Fibroblast of pulmonary artery (primary cell): ENCODE measurements around the gene PTPN14.

Source experiments
- DNase-seq: peaks from one replicate; pipeline ENCODE4 v3.0.0-alpha.2; 2010; ENCODE audit warnings: low read depth
- H3K4me3 ChIP-seq: replicated peaks from 2 replicates; pipeline ENCODE4 v1.5.1; 2011; ENCODE audit warnings: low read depth, mild to moderate bottlenecking, control low read depth, low read length, moderate library complexity
- TF ChIP-seq, protein P1 (sequence below): IDR thresholded peaks from 2 replicates; pipeline ENCODE4 v1.5.1; 2011; ENCODE audit warnings: mild to moderate bottlenecking, control low read depth, low read length, inconsistent platforms; ENCODE audit errors: missing control alignments

The PTPN14 gene

DNA sequence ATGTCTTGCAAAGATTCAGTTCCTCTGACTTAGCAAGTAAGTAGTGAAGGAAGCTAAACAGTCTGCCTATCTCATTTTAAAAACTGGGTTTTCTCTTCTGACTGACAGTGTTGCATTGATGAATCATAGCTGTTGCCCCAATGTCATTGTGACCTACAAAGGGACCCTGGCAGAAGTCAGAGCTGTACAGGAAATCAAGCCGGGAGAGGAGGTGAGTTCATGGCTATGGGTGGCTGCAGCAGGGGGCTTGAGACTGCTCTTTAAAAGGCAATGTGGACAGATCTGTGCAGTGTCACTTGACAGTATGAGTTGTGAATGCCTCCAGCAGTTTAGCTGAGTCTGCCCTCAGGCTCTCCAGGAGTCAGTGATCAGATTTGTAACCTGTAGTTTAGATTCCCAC, 223.9 kb downstream of the PTPN14 start:
- H3K4me3 ChIP-seq, result no peak overlapping the region
- no peak for DNase-seq
- TF ChIP-seq, protein P1, sequence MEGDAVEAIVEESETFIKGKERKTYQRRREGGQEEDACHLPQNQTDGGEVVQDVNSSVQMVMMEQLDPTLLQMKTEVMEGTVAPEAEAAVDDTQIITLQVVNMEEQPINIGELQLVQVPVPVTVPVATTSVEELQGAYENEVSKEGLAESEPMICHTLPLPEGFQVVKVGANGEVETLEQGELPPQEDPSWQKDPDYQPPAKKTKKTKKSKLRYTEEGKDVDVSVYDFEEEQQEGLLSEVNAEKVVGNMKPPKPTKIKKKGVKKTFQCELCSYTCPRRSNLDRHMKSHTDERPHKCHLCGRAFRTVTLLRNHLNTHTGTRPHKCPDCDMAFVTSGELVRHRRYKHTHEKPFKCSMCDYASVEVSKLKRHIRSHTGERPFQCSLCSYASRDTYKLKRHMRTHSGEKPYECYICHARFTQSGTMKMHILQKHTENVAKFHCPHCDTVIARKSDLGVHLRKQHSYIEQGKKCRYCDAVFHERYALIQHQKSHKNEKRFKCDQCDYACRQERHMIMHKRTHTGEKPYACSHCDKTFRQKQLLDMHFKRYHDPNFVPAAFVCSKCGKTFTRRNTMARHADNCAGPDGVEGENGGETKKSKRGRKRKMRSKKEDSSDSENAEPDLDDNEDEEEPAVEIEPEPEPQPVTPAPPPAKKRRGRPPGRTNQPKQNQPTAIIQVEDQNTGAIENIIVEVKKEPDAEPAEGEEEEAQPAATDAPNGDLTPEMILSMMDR, result no peak

DNA sequence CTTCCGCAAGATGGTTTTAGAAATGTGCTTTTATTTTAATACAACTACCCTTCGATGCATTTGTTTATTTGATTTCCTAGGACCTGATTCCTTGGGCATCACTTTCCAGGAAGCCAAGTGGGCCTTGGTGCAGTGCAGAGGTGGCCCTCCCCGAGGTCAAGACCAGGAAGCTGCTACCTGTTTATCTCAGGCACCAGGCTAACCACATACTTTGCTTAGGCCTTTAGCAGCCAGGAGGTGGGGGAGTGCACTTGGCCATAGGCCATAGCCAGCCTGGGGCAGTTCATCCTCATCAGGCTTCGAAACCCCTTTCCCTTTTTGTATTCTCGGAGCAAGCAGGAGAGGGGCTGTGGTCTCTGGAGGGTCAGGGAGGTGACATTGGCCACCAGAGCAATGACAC, 225.0 kb downstream of the PTPN14 start:
- TF ChIP-seq, protein P1, result no peak
- H3K4me3 ChIP-seq, result no peak overlapping the region
- DNase-seq, result no peak

DNA sequence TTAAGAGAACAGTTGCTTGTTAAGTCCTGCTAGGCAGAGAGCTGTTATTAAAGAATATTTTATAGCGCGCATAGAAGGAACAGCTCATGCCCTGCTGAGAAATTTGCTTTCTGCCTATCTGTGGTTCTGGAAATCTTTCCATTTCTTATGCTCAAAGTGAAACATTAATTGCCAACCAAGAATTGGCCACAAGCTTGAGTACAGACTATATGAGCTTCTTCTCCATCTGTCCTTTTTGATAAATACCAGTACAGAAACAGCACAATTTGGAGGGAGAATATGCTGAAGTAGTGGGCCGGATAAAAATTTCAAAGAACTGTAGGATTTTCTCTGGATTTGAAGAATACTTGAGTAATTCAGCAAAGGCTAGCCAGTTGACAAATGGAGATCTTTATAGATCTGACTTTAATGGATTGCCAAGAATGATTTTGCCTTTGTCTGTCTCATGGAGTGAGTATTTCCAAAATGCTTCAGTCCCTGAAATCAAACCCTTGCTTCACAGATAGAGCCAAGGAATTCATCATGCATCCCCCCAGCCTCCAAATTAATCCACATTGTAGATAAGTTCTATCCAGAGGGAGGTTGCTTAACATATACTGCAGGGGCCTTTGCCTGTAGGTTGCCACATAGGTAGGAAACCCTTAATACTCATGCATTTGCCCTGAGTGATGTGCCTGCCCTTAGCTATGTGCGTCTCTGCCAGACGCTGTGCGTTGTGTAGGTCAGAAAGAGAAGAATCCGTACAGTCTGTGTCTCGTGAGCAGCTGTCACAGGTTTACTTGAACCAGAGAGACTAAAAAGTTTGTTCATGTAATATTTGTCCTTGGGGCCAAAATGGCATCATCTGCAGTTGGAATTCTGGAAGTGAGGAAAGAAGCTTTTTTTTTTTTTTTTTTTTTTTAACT, 226.3 kb downstream of the PTPN14 start:
- DNase-seq, result no peak
- no peak overlapping the region for H3K4me3 ChIP-seq
- TF ChIP-seq, protein P1, result no peak

DNA sequence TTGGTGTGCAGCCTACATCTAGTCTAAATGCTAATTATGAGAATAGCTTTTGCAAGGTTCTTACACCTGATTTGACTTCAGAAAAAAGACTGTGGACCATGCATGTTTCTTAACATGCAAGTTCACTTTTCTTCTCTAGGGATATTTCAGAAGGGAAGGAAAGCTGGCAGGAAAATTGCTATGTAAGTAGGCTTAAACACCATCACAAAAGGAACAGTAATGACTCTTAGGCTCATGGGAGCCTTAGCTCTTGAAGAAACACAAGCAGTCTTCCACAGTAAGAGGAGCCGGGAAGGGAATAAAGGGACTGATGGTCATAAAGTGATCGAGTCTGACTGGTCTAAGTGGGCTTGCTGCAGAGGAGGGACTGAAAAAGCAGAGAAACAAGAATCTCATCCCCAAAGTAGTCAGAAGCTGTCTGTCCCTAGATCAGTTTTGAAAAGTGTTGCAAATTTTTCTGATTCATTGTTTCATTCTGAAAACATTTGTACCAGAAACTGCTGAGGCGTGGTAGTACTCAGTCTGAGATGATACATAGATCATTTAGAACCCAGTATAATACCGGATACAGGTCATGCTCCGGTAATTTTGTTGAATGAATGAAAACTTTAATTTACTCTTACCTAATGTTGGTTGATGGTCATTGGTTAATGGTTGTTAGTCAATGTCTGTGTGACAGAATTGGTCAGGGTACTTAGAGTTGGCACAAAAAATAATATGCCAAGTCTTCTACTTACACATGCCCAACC, 229.5 kb downstream of the PTPN14 start:
- no peak for DNase-seq
- TF ChIP-seq, protein P1, result no peak

DNA sequence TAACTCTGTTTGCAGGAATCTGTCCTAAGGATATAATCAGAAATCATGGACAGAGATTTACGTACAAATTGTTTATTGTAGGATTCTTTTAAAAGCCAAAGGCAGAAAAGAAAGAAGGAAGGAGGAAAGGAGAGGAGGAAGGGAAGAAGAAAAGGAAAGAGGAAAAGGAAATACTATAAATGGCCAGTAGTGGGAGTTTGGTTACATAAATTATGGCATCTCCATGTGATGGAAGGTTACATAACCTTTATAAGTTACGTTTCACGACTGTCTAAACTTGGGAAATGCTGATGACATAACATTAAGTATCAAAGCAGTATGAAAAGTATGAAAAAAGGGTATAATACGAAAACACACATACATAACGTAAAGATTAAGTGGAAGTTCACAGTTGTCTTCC, 231.5 kb downstream of the PTPN14 start:
- DNase-seq, result no peak

More for the DNA sequence above, 229.5 kb downstream of the PTPN14 start:
- H3K4me3 ChIP-seq, result no peak overlapping the region

DNA sequence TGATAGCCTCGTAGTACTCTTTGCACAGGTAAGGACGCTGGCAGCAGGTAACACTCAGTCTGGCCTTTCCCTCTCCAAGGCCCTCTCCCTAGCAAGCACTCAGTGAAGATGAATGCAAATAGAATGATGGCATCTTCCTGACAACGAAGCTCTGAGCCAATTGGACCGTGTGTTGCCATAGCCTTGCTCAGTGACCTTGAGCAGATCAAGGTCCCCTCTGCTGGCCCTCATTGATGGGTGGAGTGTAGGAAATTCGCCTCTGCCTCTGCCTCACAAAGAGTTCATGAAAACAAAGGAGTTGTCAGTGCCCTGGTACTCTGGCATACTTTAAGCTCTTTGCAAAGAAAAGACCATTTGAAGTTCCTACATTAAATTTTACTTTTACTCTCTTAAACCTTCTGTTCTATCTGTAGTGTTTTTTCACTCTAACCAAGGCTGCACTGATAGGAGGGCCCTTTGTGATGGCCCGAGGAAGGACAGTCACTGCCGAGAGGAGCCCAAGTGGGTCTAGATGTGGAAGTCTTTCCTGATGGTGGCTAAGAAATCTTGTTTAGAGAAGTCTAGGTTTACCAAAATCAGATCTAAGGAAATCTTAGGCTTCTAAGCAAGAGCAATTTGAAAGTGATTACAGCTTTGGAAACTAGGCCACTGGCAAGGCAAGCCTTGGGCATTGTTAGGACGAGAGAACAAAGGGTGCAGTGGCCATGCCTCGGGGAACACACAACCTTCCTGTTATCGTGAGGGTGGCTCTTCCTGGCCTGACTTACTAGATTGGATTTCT, 232.3 kb downstream of the PTPN14 start:
- no peak for DNase-seq
- TF ChIP-seq, protein P1, result no peak
- H3K4me3 ChIP-seq, result no peak overlapping the region

More for the DNA sequence above, 231.5 kb downstream of the PTPN14 start:
- TF ChIP-seq, protein P1, result peak; percentile 23
- no peak overlapping the region for H3K4me3 ChIP-seq
